SK-N-SH (cell line): ENCODE data around the gene LBR.

Experiments
- EP300 ChIP-seq, 2 experiments: IDR thresholded peaks; 2 replicates each; pipeline versions ENCODE4 v1.4.0 to v1.6.1; 2012; ENCODE audit warnings: borderline replicate concordance in 1 of 2, low read depth in 1 of 2, low read length in 1 of 2
- EZH2phosphoT487 ChIP-seq: fragments of 200-600 bp; sonication (generic); IDR thresholded peaks from 2 replicates; pipeline ENCODE4 v1.6.1; 2017; ENCODE audit warnings: low read depth, mixed run types, mild to moderate bottlenecking, antibody characterized with exemption, moderate library complexity, borderline replicate concordance
- NFIC ChIP-seq: IDR thresholded peaks from 2 replicates; pipeline ENCODE4 v1.4.0; 2012; ENCODE audit warnings: borderline replicate concordance
- POLR2AphosphoS5 ChIP-seq: IDR thresholded peaks from 2 replicates; pipeline ENCODE4 v1.6.1; 2012; ENCODE audit warnings: low read depth, low read length
- RAD21 ChIP-seq: IDR thresholded peaks from 2 replicates; pipeline ENCODE4 v1.6.1; 2012; ENCODE audit warnings: mild to moderate bottlenecking, low read length
- SIN3A ChIP-seq: IDR thresholded peaks from 2 replicates; pipeline ENCODE4 v1.6.1; 2012; ENCODE audit warnings: low read depth, mild to moderate bottlenecking, low read length, moderate library complexity, borderline replicate concordance
- TAF1 ChIP-seq: IDR thresholded peaks from 2 replicates; pipeline ENCODE4 v1.6.1; 2012; ENCODE audit warnings: low read depth, mild to moderate bottlenecking, low read length, moderate library complexity, borderline replicate concordance
- TCF12 ChIP-seq: IDR thresholded peaks from 2 replicates; pipeline ENCODE4 v1.4.0; 2012
- YY1 ChIP-seq: IDR thresholded peaks from 2 replicates; pipeline ENCODE4 v1.4.0; 2012; ENCODE audit warnings: low read depth, mild to moderate bottlenecking
- TF ChIP-seq, protein P1 (sequence below): fragments of 200-600 bp; sonication (generic); IDR thresholded peaks from 2 replicates; pipeline ENCODE4 v1.6.1; 2017; ENCODE audit warnings: antibody characterized with exemption, mild to moderate bottlenecking, moderate library complexity
- TF ChIP-seq, protein P2 (sequence below): IDR thresholded peaks from 2 replicates; pipeline ENCODE4 v1.4.0; 2012; ENCODE audit warnings: low read depth, borderline replicate concordance
- TF ChIP-seq, protein P3 (sequence below): IDR thresholded peaks from 2 replicates; pipeline ENCODE4 v1.4.0; 2012; ENCODE audit warnings: low read depth, borderline replicate concordance
- TF ChIP-seq, protein P4 (sequence below): IDR thresholded peaks from 2 replicates; pipeline ENCODE4; 2012
- TF ChIP-seq, protein P5 (sequence below): fragments of 150-350 bp; IDR thresholded peaks from 2 replicates; pipeline ENCODE4 v1.6.1; 2016; ENCODE audit warnings: mild to moderate bottlenecking, low read depth, low read length

DNA sequence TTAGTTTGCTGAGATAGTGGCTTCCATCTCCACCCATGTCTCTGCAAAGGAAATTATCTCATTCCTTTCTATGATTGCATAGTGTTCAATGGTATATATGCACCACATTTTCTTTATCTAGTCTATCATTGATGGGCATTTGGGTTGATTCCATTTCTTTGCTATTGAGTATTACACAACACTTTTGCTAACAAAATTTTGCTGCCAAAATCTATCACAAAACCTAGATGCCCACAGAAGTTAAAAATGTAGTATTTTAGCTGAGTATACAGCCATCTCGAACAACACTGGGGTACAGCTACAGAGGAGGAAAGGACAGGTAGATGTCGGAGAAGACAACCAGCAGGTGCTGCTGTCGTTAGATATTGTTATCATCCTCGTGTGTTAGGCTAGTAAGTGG lies 67.7 kb downstream of the LBR start:
- TF ChIP-seq, protein P1, sequence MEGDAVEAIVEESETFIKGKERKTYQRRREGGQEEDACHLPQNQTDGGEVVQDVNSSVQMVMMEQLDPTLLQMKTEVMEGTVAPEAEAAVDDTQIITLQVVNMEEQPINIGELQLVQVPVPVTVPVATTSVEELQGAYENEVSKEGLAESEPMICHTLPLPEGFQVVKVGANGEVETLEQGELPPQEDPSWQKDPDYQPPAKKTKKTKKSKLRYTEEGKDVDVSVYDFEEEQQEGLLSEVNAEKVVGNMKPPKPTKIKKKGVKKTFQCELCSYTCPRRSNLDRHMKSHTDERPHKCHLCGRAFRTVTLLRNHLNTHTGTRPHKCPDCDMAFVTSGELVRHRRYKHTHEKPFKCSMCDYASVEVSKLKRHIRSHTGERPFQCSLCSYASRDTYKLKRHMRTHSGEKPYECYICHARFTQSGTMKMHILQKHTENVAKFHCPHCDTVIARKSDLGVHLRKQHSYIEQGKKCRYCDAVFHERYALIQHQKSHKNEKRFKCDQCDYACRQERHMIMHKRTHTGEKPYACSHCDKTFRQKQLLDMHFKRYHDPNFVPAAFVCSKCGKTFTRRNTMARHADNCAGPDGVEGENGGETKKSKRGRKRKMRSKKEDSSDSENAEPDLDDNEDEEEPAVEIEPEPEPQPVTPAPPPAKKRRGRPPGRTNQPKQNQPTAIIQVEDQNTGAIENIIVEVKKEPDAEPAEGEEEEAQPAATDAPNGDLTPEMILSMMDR, result no peak
- TF ChIP-seq, protein P2, sequence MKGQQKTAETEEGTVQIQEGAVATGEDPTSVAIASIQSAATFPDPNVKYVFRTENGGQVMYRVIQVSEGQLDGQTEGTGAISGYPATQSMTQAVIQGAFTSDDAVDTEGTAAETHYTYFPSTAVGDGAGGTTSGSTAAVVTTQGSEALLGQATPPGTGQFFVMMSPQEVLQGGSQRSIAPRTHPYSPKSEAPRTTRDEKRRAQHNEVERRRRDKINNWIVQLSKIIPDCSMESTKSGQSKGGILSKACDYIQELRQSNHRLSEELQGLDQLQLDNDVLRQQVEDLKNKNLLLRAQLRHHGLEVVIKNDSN, result no peak
- no peak for TF ChIP-seq RAD21
- no peak for TF ChIP-seq EZH2phosphoT487
- TF ChIP-seq, protein P3, sequence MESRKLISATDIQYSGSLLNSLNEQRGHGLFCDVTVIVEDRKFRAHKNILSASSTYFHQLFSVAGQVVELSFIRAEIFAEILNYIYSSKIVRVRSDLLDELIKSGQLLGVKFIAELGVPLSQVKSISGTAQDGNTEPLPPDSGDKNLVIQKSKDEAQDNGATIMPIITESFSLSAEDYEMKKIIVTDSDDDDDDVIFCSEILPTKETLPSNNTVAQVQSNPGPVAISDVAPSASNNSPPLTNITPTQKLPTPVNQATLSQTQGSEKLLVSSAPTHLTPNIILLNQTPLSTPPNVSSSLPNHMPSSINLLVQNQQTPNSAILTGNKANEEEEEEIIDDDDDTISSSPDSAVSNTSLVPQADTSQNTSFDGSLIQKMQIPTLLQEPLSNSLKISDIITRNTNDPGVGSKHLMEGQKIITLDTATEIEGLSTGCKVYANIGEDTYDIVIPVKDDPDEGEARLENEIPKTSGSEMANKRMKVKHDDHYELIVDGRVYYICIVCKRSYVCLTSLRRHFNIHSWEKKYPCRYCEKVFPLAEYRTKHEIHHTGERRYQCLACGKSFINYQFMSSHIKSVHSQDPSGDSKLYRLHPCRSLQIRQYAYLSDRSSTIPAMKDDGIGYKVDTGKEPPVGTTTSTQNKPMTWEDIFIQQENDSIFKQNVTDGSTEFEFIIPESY, result no peak
- no peak for TF ChIP-seq POLR2AphosphoS5
- TF ChIP-seq NFIC, result no peak
- no peak for TF ChIP-seq SIN3A
- no peak for TF ChIP-seq EP300 (IDR thresholded peaks at IDR 0.05; ENCODE audit: borderline replicate concordance in 1 of 2, low read depth in 1 of 2, low read length in 1 of 2)
- TF ChIP-seq TAF1, result no peak
- no peak for TF ChIP-seq TCF12
- TF ChIP-seq, protein P4, sequence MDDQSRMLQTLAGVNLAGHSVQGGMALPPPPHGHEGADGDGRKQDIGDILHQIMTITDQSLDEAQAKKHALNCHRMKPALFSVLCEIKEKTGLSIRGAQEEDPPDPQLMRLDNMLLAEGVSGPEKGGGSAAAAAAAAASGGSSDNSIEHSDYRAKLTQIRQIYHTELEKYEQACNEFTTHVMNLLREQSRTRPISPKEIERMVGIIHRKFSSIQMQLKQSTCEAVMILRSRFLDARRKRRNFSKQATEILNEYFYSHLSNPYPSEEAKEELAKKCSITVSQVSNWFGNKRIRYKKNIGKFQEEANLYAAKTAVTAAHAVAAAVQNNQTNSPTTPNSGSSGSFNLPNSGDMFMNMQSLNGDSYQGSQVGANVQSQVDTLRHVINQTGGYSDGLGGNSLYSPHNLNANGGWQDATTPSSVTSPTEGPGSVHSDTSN, result no peak
- TF ChIP-seq, protein P5, sequence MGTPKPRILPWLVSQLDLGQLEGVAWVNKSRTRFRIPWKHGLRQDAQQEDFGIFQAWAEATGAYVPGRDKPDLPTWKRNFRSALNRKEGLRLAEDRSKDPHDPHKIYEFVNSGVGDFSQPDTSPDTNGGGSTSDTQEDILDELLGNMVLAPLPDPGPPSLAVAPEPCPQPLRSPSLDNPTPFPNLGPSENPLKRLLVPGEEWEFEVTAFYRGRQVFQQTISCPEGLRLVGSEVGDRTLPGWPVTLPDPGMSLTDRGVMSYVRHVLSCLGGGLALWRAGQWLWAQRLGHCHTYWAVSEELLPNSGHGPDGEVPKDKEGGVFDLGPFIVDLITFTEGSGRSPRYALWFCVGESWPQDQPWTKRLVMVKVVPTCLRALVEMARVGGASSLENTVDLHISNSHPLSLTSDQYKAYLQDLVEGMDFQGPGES, result no peak
- TF ChIP-seq YY1, result no peak
